Sigmoid colon (tissue), 7 donors: Measurements from ENCODE around the gene BOD1L1. TPM values are rescaled to one million over a fixed set of nuclear protein-coding genes. Genes with fewer than 3 reads are reported as not detected.

Experiments
- DNase-seq: peaks from one replicate; pipeline ENCODE4 v3.0.0-alpha.2; 2019
- H3K27ac ChIP-seq, 4 donors: fragments of 200-600 bp; sonication (generic); one replicate each; pipeline ENCODE4 v1.5.1; 2016 to 2019; ENCODE audit warnings: mild to moderate bottlenecking in 1 of 4
- H3K27me3 ChIP-seq, 3 donors: fragments of 200-600 bp; sonication (generic); one replicate each; pipeline ENCODE4 v1.5.1; 2019; ENCODE audit warnings: mild to moderate bottlenecking in 1 of 3
- H3K36me3 ChIP-seq, 4 donors: fragments of 200-600 bp; sonication (generic); one replicate each; pipeline ENCODE4 v1.5.1; 2016 to 2019
- H3K4me1 ChIP-seq, 4 donors: fragments of 200-600 bp; sonication (generic); one replicate each; pipeline ENCODE4 v1.5.1; 2017 to 2019
- H3K4me3 ChIP-seq, 4 donors: fragments of 200-600 bp; sonication (generic); one replicate each; pipeline ENCODE4 v1.5.1; 2017 to 2019; ENCODE audit warnings: mild to moderate bottlenecking in 2 of 4, moderate library complexity in 1 of 4
- H3K9me3 ChIP-seq, 4 donors: fragments of 200-600 bp in 3 of 4; sonication (generic) in 3 of 4; one replicate each; pipeline versions ENCODE4 v1.5.1 to v1.6.1; 2013 to 2019
- CTCF ChIP-seq, 4 experiments: fragments of 450-650 bp in 3 of 4; fragments of 200-600 bp in 1 of 4; IDR thresholded peaks; one replicate each; pipeline ENCODE4 v1.5.1; 2016 to 2019; ENCODE audit warnings: antibody characterized with exemption in 4 of 4, mild to moderate bottlenecking in 3 of 4, moderate library complexity in 2 of 4
- EP300 ChIP-seq, 4 donors: sonication (generic); formaldehyde crosslinking; IDR thresholded peaks; one replicate each; pipeline ENCODE4 v1.6.1; 2017; ENCODE audit warnings: antibody characterized with exemption in 4 of 4
- POLR2A ChIP-seq, 2 donors: fragments of 450-650 bp; IDR thresholded peaks; one replicate each; pipeline ENCODE4 v1.6.1; 2016; ENCODE audit warnings: antibody characterized with exemption in 2 of 2, mild to moderate bottlenecking in 2 of 2, moderate library complexity in 2 of 2
- POLR2AphosphoS5 ChIP-seq, 4 donors: sonication (generic); formaldehyde crosslinking; IDR thresholded peaks; one replicate each; pipeline ENCODE4 v1.6.1; 2017; ENCODE audit warnings: antibody characterized with exemption in 4 of 4
- WGBS, 2 donors: extraction: QIAGEN DNeasy Blood & Tissue Kit; methylation state at CpG; one replicate each; pipeline ENCODE4 v1.1.7; 2013; 5-methylcytosine and 5-hydroxymethylcytosine counted together
- intact Hi-C: fragments of 100-400 bp; cut with DNase I; formaldehyde crosslinking; loops from one replicate; pipeline ENCODE4 v1.15.1; 2023
- polyA plus RNA-seq, 3 donors: library from polyadenylated mRNA; stranded (reverse); fragments of 200-250 nt; gene quantifications; one replicate each; pipeline ENCODE4 v1.2.3, GENCODE V29; 2013
- total RNA-seq, 4 donors: library from RNA; depleted of rRNA; stranded (reverse); fragments of >200 nt; gene quantifications; one replicate each; pipeline ENCODE4 v1.1.0, GENCODE V29; 2016
- donor health status: healthy with polysubstance abuse.
- donor health status: Bipolar disorder and iron deficiency.
- donor health status: healthy.

The BOD1L1 gene
- total RNA-seq = 10 to 100 TPM; 34.3 to 46.0 (median 40.7) TPM
- polyA plus RNA-seq = 10 to 100 TPM in 2 of 3 donors, 1 to 10 TPM in 1; 8.3 to 17.7 (median 10.8) TPM

GRCh38 chr4:13627606-13628311 lies at the start of gene BOD1L1:
Gene BOD1L1 (minus strand): TSS chr4:13627725. CDS start chr4:13627587, 138 bp downstream.
- 0% methylated on average over 55 of the region's 55 CpGs for WGBS, 2 donors
- Histone ChIP-seq H3K27me3 (no peaks in the 10 kb centered on the region), H3K9me3 (no peaks in the 10 kb centered on the region), H3K36me3 (no peaks in the 10 kb centered on the region), H3K4me1 (peaks cover 0 to 39% (median 29%) of the 10 kb centered on the region in 4 donors), H3K4me3 (peak within 1 kb of the TSS; percentile 82 to 89 (median 86)), H3K27ac (peak within 1 kb of the TSS; percentile 91 to 96 (median 95))
- intact Hi-C loops = loop anchor here (10.0 kb wide), 1 partner anchor 143 kb away; the partner anchor contains the start of gene RAB28
- peak; percentile 94 for DNase-seq
- TF ChIP-seq POLR2A (IDR thresholded peaks at IDR 0.05) = peak; percentile 85 to 91
- peak in 2 of 4 donors; percentile 60 to 87 for TF ChIP-seq EP300 (IDR thresholded peaks at IDR 0.05)
- peak in 1 of 4 experiments; percentile 34 for TF ChIP-seq CTCF (IDR thresholded peaks at IDR 0.05)
- peak; percentile 92 to 98 (median 96) for TF ChIP-seq POLR2AphosphoS5 (IDR thresholded peaks at IDR 0.05)

- H3K4me3 ChIP-seq = no peak overlapping the region
- H3K9me3 ChIP-seq = peaks cover 0 to 4% (median 2%) of the 10 kb centered on the region in 4 donors
- H3K27me3 ChIP-seq = no peaks in the 10 kb centered on the region
- 80 to 87% methylated on average over 1 of the region's 1 CpG for WGBS, 2 donors
- TF ChIP-seq POLR2AphosphoS5 (IDR thresholded peaks at IDR 0.05) (no peak), POLR2A (IDR thresholded peaks at IDR 0.05) (no peak), EP300 (IDR thresholded peaks at IDR 0.05) (no peak), CTCF (IDR thresholded peaks at IDR 0.05) (no peak)
- no peak overlapping the region for H3K27ac ChIP-seq
- no peaks in the 10 kb centered on the region for H3K4me1 ChIP-seq
- H3K36me3 ChIP-seq = no peaks in the 10 kb centered on the region
- no peak for DNase-seq
- intact Hi-C loops = no loop called here
These were observed 47.4 kb upstream of the BOD1L1 start for GRCh38 chr4:13674971-13675370.

GRCh38 chr4:13673167-13673566 lies 45.6 kb upstream of the BOD1L1 start:
- no peak for DNase-seq
- intact Hi-C loops = no loop called here
- Histone ChIP-seq H3K36me3 (no peaks in the 10 kb centered on the region), H3K4me3 (no peak overlapping the region), H3K9me3 (peaks cover 0 to 4% (median 2%) of the 10 kb centered on the region in 4 donors), H3K4me1 (no peaks in the 10 kb centered on the region), H3K27ac (no peak overlapping the region), H3K27me3 (no peaks in the 10 kb centered on the region)
- TF ChIP-seq POLR2A (IDR thresholded peaks at IDR 0.05) (no peak), CTCF (IDR thresholded peaks at IDR 0.05) (no peak), POLR2AphosphoS5 (IDR thresholded peaks at IDR 0.05) (no peak), EP300 (IDR thresholded peaks at IDR 0.05) (no peak)

- no peak overlapping the region for H3K4me3 ChIP-seq
- H3K27me3 ChIP-seq = no peaks in the 10 kb centered on the region
- TF ChIP-seq CTCF (IDR thresholded peaks at IDR 0.05) = no peak
- peak in 1 of 4 donors; percentile 43 for TF ChIP-seq POLR2AphosphoS5 (IDR thresholded peaks at IDR 0.05)
- 85 to 87% methylated on average over 4 of the region's 4 CpGs for WGBS, 2 donors
- intact Hi-C loops = no loop called here
- no peaks in the 10 kb centered on the region for H3K4me1 ChIP-seq
- no peak for DNase-seq
- H3K9me3 ChIP-seq = peaks cover 0 to 4% (median 2%) of the 10 kb centered on the region in 4 donors
- no peaks in the 10 kb centered on the region for H3K36me3 ChIP-seq
- H3K27ac ChIP-seq = no peak overlapping the region
These were observed 43.1 kb upstream of the BOD1L1 start for GRCh38 chr4:13670456-13671160.
